ENCODE data around the gene MAMDC4. TPM values are rescaled to one million over a fixed set of nuclear protein-coding genes. Genes with fewer than 3 reads are reported as not detected.

The MAMDC4 gene
- total RNA-seq, 1 experiment from 2014 or later, result 17.3 TPM

- RAD21 ChIA-PET (ENCODE audit: low non-redundant PET in 1 of 2, low total read pairs in 2 of 2, uncharacterized antibody in 2 of 2, unreplicated experiment in 2 of 2), result no interaction called here
- Histone ChIP-seq H3K4me2 (ENCODE audit: low read length) (no peak overlapping the region), H3K27me3 (ENCODE audit: insufficient read depth, low read length) (no peaks in the 10 kb centered on the region), H3K9me3 (ENCODE audit: control insufficient read depth in 1 of 2, insufficient read depth in 1 of 2, low read depth in 1 of 2, low read length in 2 of 2) (no peaks in the 10 kb centered on the region), H3K9ac (ENCODE audit: low read length) (no peak overlapping the region), H3K79me2 (ENCODE audit: insufficient read depth, low read length) (no peaks in the 10 kb centered on the region), H3K4me1 (ENCODE audit: control insufficient read depth in 1 of 2, insufficient read depth in 2 of 2, low read length in 2 of 2) (no peaks in the 10 kb centered on the region), H2AFZ (ENCODE audit: low read depth, low read length, poor library complexity, severe bottlenecking) (no peak overlapping the region), H3K9me2 (ENCODE audit: insufficient read depth) (no peaks in the 10 kb centered on the region), H3K4me3 (replicated peaks in 1 of 2; ENCODE audit: low read depth in 1 of 2, low read length in 2 of 2) (no peak overlapping the region), H4K20me1 (ENCODE audit: insufficient read depth) (no peaks in the 10 kb centered on the region), H3K27ac (ENCODE audit: low read depth, low read length) (no peak overlapping the region), H3K36me3 (ENCODE audit: control insufficient read depth in 1 of 2, insufficient read depth in 2 of 2, low read length in 2 of 2) (peaks cover 7 to 13% of the 10 kb centered on the region in 2 experiments)
- intact Hi-C loops (cut with micrococcal nuclease), result no loop called here
- TF ChIP-seq JUND (IDR thresholded peaks at IDR 0.05) (no peak), EGR1 (IDR thresholded peaks at IDR 0.05; ENCODE audit: low read depth) (no peak), TCF7L2 (IDR thresholded peaks at IDR 0.05; ENCODE audit: borderline replicate concordance, extremely low read depth, insufficient read depth, insufficient read length) (no peak), SIN3A (IDR thresholded peaks at IDR 0.05; ENCODE audit: low read depth) (no peak), ZFX (IDR thresholded peaks at IDR 0.05) (no peak), RAD21 (IDR thresholded peaks at IDR 0.05; ENCODE audit: low read depth) (no peak), YY1 (IDR thresholded peaks at IDR 0.05; ENCODE audit: extremely low read depth, insufficient replicate concordance, low read depth, low read length) (no peak), POLR2AphosphoS5 (IDR thresholded peaks at IDR 0.05; ENCODE audit: low read depth, low read length) (no peak), FOSL1 (IDR thresholded peaks at IDR 0.05; ENCODE audit: low read depth) (no peak), EZH2 (IDR thresholded peaks at IDR 0.05) (no peak), ZNF274 (IDR thresholded peaks at IDR 0.05; ENCODE audit: low read depth, low read length) (no peak), CEBPB (IDR thresholded peaks at IDR 0.05; ENCODE audit: low read depth) (no peak), EZH2phosphoT487 (IDR thresholded peaks at IDR 0.05; ENCODE audit: borderline replicate concordance) (no peak), POLR2A (IDR thresholded peaks at IDR 0.05; ENCODE audit: borderline replicate concordance, extremely low read depth, insufficient read depth, insufficient read length) (no peak), SP1 (IDR thresholded peaks at IDR 0.05; ENCODE audit: low read depth) (no peak), ELF1 (IDR thresholded peaks at IDR 0.05; ENCODE audit: borderline replicate concordance, low read depth) (no peak), CBX3 (IDR thresholded peaks at IDR 0.05; ENCODE audit: low read depth) (no peak), SRF (IDR thresholded peaks at IDR 0.05; ENCODE audit: low read depth) (no peak)
- TF ChIP-seq, protein P1, sequence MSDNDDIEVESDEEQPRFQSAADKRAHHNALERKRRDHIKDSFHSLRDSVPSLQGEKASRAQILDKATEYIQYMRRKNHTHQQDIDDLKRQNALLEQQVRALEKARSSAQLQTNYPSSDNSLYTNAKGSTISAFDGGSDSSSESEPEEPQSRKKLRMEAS (IDR thresholded peaks at IDR 0.05), result no peak
- TF ChIP-seq, protein P2, sequence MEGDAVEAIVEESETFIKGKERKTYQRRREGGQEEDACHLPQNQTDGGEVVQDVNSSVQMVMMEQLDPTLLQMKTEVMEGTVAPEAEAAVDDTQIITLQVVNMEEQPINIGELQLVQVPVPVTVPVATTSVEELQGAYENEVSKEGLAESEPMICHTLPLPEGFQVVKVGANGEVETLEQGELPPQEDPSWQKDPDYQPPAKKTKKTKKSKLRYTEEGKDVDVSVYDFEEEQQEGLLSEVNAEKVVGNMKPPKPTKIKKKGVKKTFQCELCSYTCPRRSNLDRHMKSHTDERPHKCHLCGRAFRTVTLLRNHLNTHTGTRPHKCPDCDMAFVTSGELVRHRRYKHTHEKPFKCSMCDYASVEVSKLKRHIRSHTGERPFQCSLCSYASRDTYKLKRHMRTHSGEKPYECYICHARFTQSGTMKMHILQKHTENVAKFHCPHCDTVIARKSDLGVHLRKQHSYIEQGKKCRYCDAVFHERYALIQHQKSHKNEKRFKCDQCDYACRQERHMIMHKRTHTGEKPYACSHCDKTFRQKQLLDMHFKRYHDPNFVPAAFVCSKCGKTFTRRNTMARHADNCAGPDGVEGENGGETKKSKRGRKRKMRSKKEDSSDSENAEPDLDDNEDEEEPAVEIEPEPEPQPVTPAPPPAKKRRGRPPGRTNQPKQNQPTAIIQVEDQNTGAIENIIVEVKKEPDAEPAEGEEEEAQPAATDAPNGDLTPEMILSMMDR (IDR thresholded peaks at IDR 0.05 in 2 of 3, conservative IDR thresholded peaks at IDR 0.05 in 1 of 3; ENCODE audit: borderline replicate concordance in 1 of 3, insufficient read depth in 1 of 3, low read depth in 2 of 3, low read length in 2 of 3), result no peak
- POLR2A ChIA-PET, result no interaction called here
- BruUV-seq (replicated peaks), result no TSS peak
- DNase-seq (ENCODE audit: low read depth, low spot score), result no peak
- CTCF ChIA-PET, result no interaction called here
- ATAC-seq, result no peak
Observed at GRCh38 chr9:136829412-136829811, 22.7 kb upstream of the MAMDC4 start.
